ENCODE results near the gene ZNF239.

DNA sequence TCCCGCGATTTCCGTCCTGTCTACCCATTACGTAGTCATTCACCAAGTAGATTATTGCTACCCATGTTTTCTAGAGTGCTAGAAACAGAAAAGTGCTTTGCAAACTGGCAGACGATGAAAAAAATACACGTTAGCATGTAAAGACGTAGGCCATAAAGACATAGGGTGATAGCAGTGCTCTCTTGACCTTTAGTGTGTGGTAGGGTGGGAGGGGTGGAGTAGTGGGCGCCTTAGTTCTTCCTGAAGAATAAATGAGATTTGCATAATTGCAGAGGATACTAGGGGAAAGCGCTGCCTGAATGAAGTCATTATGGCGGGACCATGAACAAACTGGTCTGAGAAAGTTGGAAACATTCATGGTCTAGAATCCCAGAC lies 32.8 kb upstream of the ZNF239 start:
- TF ChIP-seq, protein P1, sequence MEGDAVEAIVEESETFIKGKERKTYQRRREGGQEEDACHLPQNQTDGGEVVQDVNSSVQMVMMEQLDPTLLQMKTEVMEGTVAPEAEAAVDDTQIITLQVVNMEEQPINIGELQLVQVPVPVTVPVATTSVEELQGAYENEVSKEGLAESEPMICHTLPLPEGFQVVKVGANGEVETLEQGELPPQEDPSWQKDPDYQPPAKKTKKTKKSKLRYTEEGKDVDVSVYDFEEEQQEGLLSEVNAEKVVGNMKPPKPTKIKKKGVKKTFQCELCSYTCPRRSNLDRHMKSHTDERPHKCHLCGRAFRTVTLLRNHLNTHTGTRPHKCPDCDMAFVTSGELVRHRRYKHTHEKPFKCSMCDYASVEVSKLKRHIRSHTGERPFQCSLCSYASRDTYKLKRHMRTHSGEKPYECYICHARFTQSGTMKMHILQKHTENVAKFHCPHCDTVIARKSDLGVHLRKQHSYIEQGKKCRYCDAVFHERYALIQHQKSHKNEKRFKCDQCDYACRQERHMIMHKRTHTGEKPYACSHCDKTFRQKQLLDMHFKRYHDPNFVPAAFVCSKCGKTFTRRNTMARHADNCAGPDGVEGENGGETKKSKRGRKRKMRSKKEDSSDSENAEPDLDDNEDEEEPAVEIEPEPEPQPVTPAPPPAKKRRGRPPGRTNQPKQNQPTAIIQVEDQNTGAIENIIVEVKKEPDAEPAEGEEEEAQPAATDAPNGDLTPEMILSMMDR (IDR thresholded peaks at IDR 0.05) = no peak
- TF ChIP-seq POLR2A (IDR thresholded peaks at IDR 0.05) (no peak), EP300 (IDR thresholded peaks at IDR 0.05) (no peak)

Measured in tibial nerve (tissue), 4 donors.